C4-2B (cell line): ENCODE data around the gene ZNF584.

Source experiments
- CTCF ChIP-seq: fragments of 450-650 bp; conservative IDR thresholded peaks from 2 replicates; pipeline ENCODE4 v1.5.1; 2017; ENCODE audit warnings: mild to moderate bottlenecking
- ZFX ChIP-seq: fragments of 450-650 bp; IDR thresholded peaks from 2 replicates; pipeline ENCODE4 v1.6.1; 2017

- TF ChIP-seq CTCF, result no peak
- TF ChIP-seq ZFX, result peak; percentile 34; the same call in 1 of the 2 replicates
Observed at GRCh38 chr19:58466760-58467589, 58.5 kb downstream of the ZNF584 start, which contains the start of gene ZNF324.
